GM18508 (cell line): ENCODE results near the gene NPAS3.

ENCODE experiments used
- ATAC-seq: cut with Tn5 transposase; IDR thresholded peaks from one replicate; pipeline ENCODE4 v1.9.1; 2021; ENCODE audit warnings: moderate number of reproducible peaks; ENCODE audit not compliant: insufficient read depth, unreplicated experiment

Gene NPAS3

DNA sequence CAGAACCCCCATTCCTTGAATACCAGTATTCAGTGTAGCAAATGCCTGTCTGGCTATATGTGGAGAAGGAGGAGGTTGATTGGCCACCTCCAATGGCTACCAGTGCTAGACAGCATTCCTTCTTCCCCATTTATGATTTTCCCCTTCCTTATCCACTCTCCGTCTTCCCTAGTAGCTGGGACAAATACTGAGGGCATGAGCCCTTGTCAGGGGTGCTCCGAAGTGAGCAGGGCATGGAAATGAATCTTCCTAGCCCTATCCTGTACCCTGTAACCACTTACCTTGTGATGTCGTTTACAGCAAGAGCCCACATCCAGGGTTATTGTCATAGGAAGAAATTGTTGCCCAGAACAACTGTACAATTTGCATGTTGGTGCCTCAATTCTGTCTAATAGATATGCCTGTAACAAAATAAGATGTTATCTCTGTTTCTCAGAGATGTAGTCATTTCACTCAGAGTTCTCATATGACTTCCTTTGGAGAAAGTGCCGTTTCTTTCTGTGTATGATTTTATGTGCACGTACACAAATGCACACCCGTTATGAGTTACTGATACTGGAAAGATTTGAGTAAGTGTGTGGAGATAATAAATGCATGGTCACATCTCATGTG is 588.5 kb downstream of the NPAS3 start:
- ATAC-seq = no peak

DNA sequence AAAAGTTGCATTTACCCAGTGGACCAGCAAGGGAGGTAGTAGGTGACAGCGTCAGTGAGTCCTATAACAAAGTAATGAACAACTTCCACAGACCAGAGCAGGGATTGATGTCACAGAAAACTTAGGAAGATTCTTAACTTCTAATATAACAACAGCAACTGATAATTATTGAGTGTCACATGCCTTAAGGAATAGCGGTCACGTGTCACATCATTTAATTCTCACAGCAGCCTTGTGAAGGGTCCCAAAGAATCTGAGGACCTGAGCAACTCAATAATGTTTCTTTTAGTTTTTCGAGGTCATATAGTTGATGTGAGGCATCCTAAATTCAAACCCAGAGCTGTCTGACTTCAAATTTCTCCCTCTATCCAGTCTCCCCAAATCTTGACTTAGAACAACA is 590.0 kb downstream of the NPAS3 start:
- no peak for ATAC-seq

DNA sequence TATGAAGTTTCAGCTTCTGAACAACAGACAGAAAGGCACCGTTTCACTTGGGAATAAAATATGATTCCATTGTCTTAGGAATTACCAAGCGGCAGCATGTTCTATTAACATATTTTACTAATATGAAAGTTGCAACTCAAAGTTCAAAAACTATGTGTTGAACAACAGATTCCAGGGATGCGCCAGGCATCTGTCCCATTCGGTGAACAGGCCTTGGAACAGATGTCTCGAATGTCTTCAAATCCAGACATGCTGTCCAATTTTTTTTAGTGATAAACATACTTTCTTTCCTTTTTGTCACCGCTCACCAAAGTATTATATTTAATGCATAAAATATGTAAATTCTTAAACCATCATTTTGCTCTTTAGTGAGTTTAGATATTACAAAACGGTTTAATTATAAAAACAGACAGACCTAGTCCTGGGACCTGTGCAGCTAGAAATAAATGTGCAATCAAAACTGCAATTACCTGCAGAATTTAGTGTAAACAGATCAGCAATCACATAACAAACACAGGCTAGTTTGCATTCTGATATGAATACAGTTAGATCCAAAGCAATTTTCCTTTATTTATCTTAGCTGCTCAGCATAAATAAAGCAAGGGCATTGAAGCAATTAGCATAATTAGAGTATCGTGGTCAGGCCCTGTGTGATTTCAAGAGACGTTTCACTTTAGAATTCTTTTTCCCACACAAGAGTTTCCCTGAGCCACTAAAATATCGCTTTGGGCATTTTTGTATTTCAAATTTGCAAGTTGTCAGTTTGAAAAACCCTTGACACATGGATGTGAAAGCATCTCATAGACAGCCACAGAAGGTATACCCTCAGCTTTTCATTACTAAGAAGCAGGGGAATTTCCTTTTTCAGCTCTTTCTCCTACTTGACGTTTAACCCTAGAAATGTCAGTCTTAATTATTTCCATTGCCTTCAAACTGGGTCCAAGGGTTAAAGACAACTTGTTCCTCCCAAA is 591.4 kb downstream of the NPAS3 start:
- no peak for ATAC-seq

DNA sequence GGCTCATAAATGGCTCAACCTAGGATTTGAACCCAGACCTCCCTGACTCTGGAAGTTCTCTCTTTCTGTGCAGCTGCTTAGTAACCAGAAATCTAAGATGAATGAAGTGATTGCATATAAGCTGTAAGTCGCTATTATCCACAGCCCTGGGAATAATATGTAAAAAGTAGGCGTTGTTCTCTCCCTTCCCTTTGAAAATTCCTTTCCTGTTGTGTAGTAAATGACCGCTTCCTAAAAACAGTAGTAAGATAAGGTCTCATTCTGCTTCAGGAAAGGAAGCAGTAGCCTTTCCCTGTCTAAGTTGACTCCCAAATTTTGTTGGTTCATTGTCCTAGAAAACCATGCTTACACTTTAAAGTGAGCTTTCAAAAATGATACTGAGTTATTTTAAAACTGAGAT is 593.9 kb downstream of the NPAS3 start:
- ATAC-seq = no peak

DNA sequence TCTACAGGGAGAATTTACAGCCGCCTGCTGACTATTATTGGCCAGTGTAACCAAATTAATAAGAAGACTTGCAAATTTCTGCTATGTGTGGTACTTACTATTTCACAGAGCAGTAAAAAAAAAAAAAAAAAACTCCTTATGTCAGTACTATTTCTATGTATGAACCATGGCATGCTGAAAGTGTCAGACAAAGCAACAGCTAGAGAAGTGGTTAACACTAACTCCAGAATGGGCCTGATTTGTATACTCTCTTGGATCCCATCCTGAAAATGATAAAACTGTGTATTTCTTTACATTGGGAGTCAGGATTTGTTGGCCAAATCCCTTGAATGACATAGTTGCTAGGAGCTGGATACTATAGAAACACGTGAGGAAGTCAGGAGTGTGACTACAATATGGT is 595.4 kb downstream of the NPAS3 start:
- no peak for ATAC-seq

DNA sequence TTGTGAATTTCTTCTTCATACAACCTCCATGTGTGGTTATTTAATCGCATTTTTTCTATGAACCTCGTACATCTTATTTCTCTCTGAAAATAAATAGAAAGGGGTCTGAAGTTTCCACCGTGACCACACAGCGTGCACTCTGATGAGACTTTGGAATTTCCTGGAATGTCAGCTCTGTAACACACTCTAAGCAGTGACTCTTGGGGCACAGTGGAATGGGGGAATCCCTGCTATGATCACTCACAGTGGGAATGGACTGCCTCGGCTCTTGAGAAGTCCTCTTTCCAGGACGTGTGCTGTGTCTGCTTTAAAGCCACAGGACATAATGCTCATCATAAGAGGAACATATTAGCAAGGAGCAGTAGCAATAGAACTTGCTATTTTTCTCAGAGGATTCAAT is 596.0 kb downstream of the NPAS3 start:
- ATAC-seq = no peak

DNA sequence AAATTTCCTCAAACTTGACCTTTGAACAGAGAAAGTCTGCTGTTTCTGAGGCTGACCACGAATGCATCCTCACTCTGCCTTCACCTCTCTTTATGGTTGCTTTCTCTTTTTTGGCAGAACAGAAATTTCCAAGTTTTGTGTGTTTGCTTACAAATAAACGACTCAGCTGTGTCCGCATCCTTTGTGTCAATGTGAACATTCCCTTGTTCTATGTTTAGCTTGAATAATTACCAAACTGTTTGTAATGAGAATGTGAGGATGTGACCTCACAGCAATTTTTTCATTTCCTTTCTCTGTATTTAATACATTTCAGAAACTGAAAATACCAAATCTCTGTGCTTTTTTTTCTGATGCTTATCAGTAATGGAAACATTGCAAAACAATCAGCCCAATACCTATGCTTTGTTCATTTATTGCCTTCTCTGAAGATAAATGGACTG is 601.3 kb downstream of the NPAS3 start:
- ATAC-seq = no peak

DNA sequence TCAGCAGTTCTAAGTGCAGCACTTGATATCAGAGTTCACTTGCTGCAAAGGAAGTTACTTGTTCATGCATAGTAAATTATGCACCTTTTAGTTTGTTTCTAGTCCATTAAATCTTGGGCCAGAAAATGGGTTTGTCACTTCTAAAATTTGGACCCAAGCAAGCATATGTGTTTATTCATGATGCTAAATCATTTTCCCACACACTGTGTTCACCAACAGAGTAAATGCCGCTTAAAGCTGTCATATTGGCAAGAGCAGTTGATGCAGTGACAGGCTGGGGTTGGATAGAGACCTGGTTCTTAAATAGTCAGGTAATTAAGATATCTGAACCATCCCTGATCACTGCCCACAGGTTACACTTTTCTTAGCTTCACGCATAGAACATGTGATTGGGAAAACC is 602.5 kb downstream of the NPAS3 start:
- no peak for ATAC-seq

DNA sequence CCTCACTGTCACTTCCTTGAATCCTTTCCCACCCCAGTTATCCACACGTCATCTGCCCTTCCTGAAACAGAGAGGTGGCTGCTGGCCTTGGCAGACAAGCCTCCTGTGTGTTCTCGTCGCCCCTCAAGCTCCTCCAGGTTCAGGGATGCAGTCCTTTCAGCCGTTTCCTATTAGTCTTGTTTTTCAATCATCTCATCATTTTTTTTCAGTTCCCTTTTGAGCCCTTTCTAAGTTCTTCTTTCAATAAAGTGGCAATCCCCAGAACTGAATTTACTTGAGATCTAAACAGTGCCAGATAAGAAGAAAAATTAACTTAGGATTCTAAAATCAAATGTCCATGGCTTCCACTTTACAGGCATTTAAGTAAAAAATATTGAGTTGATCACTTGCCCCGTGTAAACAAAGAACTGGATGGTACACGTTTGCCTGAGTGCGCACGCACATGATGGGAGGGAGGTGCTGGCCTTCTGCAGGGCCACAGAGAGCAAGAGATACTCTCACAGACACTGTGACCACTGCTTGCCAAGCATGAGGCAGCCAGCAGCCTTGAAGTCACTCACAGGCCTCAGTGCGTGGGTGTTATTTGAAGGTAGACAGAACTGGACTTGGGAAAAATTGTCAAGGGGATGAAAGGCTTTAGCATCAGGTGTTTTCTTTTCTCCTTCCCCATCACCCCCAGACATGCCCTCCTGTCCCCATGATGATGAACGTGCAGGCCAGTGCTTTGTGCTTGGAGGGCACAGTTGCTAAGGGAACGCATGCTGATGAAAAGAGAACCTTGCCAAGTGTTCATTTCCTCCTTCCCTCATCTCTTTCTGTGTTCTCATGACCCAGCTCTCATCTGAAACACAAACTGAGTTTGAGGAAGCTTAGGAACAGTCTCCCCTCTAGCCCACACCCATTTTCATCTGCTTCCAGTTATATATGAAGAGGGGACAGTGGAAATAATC is 603.9 kb downstream of the NPAS3 start:
- no peak for ATAC-seq

DNA sequence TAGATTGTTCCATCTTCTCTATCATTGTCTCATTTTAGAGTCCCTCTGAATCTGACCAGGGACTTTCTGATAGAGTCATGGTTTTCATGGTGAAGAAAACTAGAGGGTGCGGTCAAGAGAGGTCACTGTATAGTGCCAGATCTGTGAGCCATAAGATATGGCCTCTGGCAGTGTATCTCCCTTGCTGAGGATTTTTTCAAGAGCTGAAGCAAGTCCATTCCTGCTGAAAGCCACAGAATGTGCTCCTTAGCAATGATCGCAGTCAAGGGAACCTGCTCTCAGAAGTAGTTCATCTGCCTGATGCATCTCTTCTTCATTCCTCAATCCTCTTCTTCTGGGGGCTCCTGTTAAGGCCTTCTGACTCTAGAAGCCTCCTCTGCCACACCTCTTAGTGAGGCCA is 607.0 kb downstream of the NPAS3 start:
- ATAC-seq = no peak

DNA sequence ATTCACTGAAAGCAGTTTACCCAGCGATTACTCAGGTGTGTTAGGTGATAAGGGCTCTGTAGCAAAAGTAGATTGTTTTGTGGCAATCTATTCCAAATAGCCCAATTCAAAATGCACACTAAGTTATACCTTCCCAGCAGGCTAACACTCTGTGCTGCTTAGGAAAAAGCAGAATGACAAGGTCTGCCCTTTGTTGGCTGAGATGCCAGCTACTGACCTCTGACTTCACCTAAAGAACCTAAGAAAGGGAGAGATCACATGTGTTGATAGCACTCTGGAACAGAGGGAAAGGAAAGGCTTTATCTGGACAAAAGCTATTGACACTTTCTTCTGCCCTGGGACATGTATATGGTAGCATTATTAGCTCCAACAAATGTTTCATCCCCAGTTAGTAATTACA is 609.9 kb downstream of the NPAS3 start:
- ATAC-seq = no peak

DNA sequence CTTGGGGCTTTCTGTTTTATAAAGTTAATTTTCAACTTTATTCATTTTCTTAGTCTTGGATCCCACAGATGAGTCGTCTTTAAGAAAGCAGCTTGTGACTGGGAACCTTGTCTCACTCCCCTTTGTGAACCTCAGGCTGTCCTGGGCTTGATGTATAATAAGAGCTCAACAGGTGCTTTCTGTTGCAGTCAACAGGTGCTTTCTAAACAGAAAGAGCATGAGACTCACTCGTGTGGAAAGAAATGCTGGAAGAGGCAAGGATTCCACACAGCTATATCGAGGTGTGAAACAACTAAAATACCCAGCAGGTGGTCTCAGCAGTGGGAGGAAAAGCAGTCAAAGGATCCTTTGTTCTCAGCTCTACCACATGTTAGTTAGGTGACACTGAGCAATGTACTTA is 613.3 kb downstream of the NPAS3 start:
- no peak for ATAC-seq

DNA sequence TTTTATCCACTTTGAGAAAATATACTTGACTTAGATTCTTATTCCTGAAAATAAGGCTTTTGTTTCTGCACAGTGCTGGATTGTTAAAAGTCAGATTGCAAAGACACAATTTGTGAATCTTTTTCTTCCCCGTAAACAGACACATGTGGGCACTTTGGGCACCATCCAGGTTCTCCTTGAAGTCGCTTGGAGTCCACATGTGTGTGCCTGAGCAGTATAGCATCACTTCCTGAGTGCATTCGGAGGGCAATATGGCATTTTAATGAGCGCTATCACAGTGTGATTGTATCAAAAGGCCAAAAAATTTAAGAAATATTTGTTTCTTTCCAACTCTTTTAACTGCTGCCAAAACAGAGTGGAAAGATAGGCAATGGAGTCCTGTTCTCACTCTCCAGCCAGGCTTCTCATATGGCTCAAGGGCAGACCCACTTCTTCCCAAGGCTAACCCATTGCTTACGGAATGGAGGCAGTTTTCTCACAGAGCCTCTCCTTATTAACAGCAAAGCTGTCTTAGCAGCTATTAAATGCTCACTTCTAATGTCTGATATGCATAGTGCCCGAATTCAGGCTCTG is 615.1 kb downstream of the NPAS3 start:
- ATAC-seq = no peak

DNA sequence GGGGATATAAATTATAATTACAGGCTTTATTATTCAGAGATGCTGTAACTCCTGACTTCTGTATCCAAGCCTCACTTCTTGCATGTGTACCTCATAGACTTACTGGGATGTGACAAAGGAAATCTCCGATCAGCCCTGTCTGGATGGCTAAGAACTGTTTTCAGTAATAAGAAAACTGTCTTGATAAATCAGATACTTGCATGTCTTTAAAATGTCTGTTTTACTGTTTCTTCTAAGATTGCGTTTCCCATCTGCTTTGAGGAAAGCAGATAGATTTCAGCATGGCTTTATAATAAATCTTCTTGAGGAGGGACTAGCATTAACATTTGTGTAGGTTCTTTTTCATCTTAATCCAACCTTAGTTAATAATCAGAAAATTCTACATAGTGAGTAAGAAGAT is 616.3 kb downstream of the NPAS3 start:
- no peak for ATAC-seq

DNA sequence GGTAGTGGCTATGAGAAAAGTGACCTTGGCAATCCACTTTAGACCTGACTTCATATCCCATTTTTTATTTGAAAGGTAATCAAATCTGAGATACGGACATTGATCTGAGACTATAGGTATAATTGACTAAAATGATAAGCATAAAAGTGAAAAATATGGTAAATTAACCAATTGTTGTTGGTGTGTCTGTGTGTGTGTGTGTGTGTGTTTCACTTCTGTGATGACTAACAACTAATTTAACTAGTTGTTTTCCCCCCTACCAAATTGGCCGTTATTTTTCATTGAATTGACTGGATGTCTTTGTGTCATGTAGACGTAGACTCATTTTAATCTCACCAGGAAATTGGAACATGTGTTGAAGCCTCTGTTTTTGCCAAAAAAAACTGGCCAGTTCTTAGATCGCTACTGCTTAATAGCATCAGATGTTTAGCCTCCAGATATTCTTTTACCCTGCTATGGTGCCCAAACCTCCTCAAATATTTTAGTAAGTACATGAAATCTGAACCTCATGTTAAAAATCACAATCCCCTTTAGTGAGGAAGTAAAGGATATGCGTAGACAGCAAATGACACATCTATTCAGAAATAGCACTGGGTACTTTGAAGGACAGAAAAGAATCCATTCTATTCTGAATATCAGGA is 617.2 kb downstream of the NPAS3 start:
- no peak for ATAC-seq

DNA sequence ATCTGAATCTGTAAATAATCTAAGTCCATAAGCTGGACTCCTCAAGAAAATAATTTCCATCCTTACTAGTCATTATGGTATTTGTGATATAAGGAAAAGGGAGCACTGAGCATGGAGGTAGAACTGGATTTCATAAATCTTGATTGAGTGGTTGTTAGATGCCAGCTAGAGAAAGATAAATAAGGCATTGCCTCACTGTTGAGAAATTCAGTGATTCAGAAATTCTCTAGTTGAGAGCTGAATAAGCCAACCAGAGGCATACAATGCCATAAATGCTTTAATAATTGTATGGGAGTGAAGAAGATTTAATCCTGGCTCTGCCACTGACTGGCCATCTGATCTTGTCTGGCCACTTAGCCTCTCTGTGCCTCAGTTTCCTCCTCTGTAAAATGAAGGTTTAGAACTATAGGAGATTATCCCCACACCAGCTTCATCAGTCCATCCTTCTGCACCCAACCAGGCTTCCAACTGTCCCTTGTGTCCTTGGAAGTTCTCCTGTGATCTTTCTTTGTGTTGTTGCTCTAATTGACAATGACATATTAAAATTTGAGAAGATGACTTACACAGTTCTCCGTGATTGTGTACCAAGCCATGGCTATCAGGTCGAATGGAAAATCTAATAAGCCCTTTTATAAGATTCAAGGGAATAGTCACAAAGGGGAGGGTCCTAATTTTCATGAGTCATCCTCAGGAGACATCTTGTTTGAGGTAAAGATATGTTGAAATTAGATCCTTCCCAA is 617.9 kb downstream of the NPAS3 start:
- ATAC-seq = no peak

DNA sequence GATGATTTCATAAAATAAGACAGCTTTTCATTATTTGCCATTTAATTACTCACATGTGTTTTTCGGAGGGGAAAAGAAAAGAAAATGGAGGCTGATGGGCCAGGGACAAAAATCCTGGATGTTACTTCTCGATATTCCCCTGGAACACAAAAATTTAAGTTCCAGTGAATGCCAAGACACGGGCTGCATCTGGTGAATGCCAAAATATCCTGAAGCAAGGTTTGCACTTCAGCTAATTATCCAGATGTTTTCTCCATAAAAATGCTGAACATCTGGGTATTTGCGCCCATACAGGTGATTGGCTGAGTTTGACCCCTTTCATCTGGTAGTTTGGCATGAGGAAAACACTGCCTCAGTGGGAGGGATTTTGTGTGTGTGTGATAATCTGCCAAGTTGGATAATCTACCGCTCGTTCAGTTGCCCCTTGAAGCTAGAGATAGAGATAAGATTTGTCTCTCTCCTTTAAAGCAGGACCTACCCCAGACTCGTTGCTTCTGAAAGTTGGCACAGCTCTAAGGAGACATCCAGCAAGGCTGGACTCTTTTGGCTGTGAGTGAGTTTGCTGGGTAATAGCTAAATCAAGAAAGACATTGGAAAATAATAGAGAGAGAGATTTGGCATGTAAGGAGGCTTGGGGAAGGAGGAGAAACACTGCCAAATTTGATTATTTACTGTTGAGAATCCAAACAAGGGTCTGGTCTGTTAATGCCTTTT is 622.2 kb downstream of the NPAS3 start:
- no peak for ATAC-seq

DNA sequence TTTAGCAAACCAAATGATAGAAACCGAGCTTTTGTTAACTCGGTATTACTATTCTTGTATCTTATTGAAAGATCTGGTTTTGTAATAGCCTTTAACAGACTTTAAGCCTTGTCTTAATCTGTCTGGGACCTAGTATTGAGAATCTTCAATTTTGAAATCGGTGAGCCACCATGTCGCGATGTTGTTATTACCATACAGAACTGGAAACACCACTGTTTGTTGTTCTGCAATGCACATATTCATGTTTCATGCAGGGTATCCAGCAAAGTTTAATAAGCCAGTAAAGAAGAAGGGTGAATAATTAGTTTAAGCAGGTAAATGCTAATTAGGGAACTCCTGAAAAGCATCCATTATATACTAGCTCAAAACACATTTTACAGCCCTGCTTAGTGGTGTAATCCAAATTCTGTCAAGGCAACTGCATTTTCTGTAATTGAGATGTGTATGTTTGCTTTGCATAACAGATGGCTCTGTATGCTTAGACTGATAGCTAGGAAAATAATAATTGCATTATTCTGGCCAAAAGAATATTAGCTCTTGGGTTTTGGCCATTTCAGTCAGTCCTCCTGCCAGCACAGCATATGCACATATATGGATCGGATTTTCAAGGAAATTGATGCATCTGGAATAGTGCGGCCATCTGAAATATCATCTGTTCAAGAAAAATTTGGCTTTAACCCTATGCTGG is 623.0 kb downstream of the NPAS3 start:
- no peak for ATAC-seq
